Measurements from ENCODE around the gene FOXK1.
"Not testable (repeated sequence)": the region's sequence is repeated elsewhere in the genome, so short reads cannot be mapped to it uniquely, and the experiment has no call there.

FOXK1 gene

GRCh38 chr7:4675771-4676367, 6.2 kb upstream of the FOXK1 start:
- H3K36me3 ChIP-seq (ENCODE audit: control insufficient read depth, insufficient read depth, low read length): no peaks in the 10 kb centered on the region
- H3K4me3 ChIP-seq (ENCODE audit: low read depth, low read length): no peak overlapping the region
- H3K4me1 ChIP-seq (ENCODE audit: control insufficient read depth, insufficient read depth, low read length): no peaks in the 10 kb centered on the region
- no peak overlapping the region for H3K9ac ChIP-seq (ENCODE audit: low read depth, low read length)
- H3K27me3 ChIP-seq (ENCODE audit: control insufficient read depth, insufficient read depth, low read length): peaks cover 24% of the 10 kb centered on the region
- no peaks in the 10 kb centered on the region for H3K9me3 ChIP-seq (ENCODE audit: control insufficient read depth, insufficient read depth, low read length)

DNA sequence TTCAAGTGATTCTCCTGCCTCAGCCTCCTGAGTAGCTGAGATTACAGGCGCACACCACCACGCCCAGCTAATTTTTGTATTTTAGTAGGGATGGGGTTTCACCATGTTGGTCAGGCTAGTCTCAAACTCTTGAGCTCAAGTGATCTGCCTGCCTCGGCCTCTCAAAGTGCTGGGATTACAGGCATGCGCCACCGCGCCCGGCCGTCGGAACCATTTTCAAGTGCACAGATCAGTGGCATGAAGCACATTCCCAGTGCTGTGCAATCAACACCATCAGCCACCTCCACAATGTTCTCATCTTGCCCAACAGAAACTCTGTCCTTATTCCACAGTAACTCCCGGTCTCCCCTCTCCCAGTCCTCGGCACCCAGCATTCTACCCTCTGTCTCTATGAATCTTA, 4.6 kb upstream of the FOXK1 start:
- H3K4me3 ChIP-seq (ENCODE audit: low read depth, low read length); H3K9me3 ChIP-seq (ENCODE audit: control insufficient read depth, insufficient read depth, low read length); H3K36me3 ChIP-seq (ENCODE audit: control insufficient read depth, insufficient read depth, low read length); H3K9ac ChIP-seq (ENCODE audit: low read depth, low read length); H3K4me1 ChIP-seq (ENCODE audit: control insufficient read depth, insufficient read depth, low read length): not testable (repeated sequence)
- peaks cover 22% of the 10 kb centered on the region for H3K27me3 ChIP-seq (ENCODE audit: control insufficient read depth, insufficient read depth, low read length)

DNA sequence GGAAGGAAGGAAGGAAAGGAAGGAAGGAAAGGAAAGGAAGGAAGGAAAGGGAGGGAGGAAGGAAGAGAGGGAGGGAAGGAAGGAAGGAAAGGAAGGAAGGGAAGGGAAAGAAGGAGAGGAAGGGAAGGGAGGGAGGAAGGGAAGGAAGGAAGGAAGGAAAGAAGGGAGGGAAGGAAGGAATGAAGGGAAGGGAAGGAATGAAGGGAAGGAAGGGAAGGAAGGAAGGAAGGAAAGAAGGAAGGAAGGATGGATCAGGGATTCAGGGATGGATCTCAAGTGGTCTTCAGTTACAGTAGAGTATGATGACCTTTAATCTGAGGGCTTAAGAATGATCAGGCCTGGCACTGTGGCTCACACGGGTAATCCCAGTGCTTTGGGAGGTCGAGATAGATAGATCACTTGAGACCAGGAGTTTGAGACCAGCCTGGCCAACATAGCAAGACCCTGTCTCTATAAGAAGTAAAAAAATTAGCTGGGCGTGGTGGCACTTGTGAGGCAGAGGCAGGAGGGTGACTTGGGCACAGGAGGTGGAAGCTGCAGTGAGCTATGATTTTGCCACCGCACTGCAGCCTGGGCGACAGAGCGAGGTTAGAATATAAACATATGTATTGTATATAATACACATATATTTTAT, 760 bp upstream of the FOXK1 start:
- peak overlapping the region; percentile 30 for H3K4me3 ChIP-seq (ENCODE audit: low read depth, low read length)

DNA sequence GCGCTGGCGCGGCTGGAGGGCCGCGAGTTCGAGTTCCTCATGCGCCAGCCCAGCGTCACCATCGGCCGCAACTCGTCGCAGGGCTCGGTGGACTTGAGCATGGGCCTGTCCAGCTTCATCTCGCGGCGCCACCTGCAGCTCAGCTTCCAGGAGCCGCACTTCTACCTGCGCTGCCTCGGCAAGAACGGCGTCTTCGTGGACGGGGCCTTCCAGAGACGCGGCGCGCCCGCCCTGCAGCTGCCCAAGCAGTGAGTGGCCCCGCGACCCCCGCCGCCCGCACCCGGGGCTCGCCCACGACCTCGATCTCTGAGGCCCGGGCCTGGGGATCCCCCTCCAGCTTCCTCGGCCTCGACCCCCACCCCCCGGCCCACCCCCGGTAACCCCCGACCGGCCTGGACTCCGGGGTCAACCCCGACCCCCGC, 537 bp downstream of the FOXK1 start:
- Histone ChIP-seq H3K4me1 (ENCODE audit: control insufficient read depth, insufficient read depth, low read length) (peaks cover 5% of the 10 kb centered on the region), H3K36me3 (ENCODE audit: control insufficient read depth, insufficient read depth, low read length) (no peaks in the 10 kb centered on the region), H3K4me3 (ENCODE audit: low read depth, low read length) (peak overlapping the region; percentile 64), H3K27me3 (ENCODE audit: control insufficient read depth, insufficient read depth, low read length) (peaks cover 22% of the 10 kb centered on the region), H3K9ac (ENCODE audit: low read depth, low read length) (no peak overlapping the region), H3K9me3 (ENCODE audit: control insufficient read depth, insufficient read depth, low read length) (no peaks in the 10 kb centered on the region)

More for the DNA sequence above, 760 bp upstream of the FOXK1 start:
- peaks cover 5% of the 10 kb centered on the region for H3K4me1 ChIP-seq (ENCODE audit: control insufficient read depth, insufficient read depth, low read length)
- no peak overlapping the region for H3K9ac ChIP-seq (ENCODE audit: low read depth, low read length)
- H3K27me3 ChIP-seq (ENCODE audit: control insufficient read depth, insufficient read depth, low read length): peaks cover 22% of the 10 kb centered on the region
- H3K36me3 ChIP-seq (ENCODE audit: control insufficient read depth, insufficient read depth, low read length): no peaks in the 10 kb centered on the region
- H3K9me3 ChIP-seq (ENCODE audit: control insufficient read depth, insufficient read depth, low read length): no peaks in the 10 kb centered on the region

GRCh38 chr7:4683043-4683883, 1.2 kb downstream of the FOXK1 start:
- Histone ChIP-seq H3K9ac (ENCODE audit: low read depth, low read length) (no peak overlapping the region), H3K4me3 (ENCODE audit: low read depth, low read length) (peak overlapping the region; percentile 54)

DNA sequence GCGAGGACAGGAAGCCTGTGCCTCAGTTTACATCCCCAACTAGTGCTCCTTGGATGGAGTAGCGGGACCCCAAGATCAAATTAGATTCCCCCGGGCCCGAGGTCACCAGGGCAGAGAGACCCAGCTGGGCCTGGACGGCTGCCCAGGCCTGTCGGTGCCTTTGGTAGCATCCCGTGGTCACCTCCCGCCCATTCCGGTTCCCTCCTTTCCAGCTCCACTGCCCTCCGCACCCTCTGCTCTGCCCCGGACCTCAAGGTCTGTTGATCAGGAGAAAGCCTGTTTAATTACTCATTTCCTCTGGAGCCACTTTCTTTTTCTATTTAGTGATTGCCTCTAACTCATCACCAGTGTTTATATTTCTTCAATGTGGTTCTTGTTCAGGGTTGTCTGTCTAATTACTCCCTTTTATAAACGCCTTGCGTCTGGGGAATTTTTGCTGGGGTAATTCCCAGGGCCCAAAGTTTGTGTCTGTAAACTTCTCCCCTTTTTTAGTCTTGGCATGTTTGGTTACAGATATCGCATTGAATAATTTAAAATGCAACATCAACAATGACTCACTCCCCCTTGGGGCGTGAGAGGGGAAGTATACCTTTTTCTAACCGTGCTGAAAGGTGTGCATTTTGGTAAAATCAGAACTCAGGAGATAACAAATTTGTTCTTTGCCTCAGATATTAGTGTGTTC, 1.9 kb downstream of the FOXK1 start:
- H3K9ac ChIP-seq (ENCODE audit: low read depth, low read length): no peak overlapping the region
- H3K9me3 ChIP-seq (ENCODE audit: control insufficient read depth, insufficient read depth, low read length): no peaks in the 10 kb centered on the region
- H3K36me3 ChIP-seq (ENCODE audit: control insufficient read depth, insufficient read depth, low read length): no peaks in the 10 kb centered on the region
- H3K4me3 ChIP-seq (ENCODE audit: low read depth, low read length): peak overlapping the region; percentile 54
- H3K4me1 ChIP-seq (ENCODE audit: control insufficient read depth, insufficient read depth, low read length): peaks cover 5% of the 10 kb centered on the region
- H3K27me3 ChIP-seq (ENCODE audit: control insufficient read depth, insufficient read depth, low read length): peaks cover 20% of the 10 kb centered on the region

More at GRCh38 chr7:4683043-4683883, 1.2 kb downstream of the FOXK1 start:
- Histone ChIP-seq H3K36me3 (ENCODE audit: control insufficient read depth, insufficient read depth, low read length) (no peaks in the 10 kb centered on the region), H3K27me3 (ENCODE audit: control insufficient read depth, insufficient read depth, low read length) (peaks cover 22% of the 10 kb centered on the region), H3K9me3 (ENCODE audit: control insufficient read depth, insufficient read depth, low read length) (no peaks in the 10 kb centered on the region), H3K4me1 (ENCODE audit: control insufficient read depth, insufficient read depth, low read length) (peaks cover 5% of the 10 kb centered on the region)

DNA sequence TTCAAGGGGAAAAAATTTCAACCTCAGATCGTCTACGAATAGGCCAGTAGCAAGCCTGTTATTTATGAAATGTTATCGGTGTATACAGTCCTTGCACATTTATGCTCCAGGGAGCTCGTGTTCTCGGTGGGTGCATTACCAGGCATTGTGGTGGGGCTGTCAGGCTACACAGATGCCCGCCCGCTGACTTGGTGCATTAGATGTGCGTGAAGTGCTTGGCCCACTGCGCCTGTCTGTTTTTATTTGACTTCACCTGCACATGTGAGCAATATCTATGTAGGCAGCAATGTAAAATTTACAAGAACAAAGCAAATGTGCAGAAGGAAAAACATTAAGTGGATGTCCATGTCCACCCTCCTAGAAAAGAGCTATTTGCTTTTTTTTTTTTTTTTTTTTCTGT, 2.8 kb downstream of the FOXK1 start:
- Histone ChIP-seq H3K4me1 (ENCODE audit: control insufficient read depth, insufficient read depth, low read length) (peaks cover 5% of the 10 kb centered on the region), H3K27me3 (ENCODE audit: control insufficient read depth, insufficient read depth, low read length) (peaks cover 15% of the 10 kb centered on the region), H3K36me3 (ENCODE audit: control insufficient read depth, insufficient read depth, low read length) (no peaks in the 10 kb centered on the region), H3K9ac (ENCODE audit: low read depth, low read length) (no peak overlapping the region), H3K4me3 (ENCODE audit: low read depth, low read length) (no peak overlapping the region), H3K9me3 (ENCODE audit: control insufficient read depth, insufficient read depth, low read length) (no peaks in the 10 kb centered on the region)

DNA sequence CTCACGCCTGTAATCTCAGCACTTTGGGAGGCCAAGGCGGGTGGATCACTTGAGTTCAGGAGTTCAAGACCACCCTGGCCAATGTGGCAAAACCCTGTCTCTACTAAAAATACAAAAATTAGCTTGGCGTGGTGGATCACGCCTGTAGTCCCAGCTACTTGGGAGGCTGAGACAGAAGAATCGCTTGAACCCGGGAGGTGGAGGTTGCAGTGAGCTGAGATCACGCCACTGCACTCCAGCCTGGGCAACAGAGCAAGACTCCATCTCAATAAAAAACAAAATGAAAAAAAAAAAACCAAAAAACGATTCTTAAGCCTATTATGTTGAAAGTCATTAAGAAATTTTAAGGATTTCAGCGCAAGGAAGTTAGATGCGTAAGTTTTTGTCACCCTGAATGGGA, 3.6 kb downstream of the FOXK1 start:
- not testable (repeated sequence) for H3K27me3 ChIP-seq (ENCODE audit: control insufficient read depth, insufficient read depth, low read length); H3K4me3 ChIP-seq (ENCODE audit: low read depth, low read length); H3K4me1 ChIP-seq (ENCODE audit: control insufficient read depth, insufficient read depth, low read length); H3K9me3 ChIP-seq (ENCODE audit: control insufficient read depth, insufficient read depth, low read length); H3K9ac ChIP-seq (ENCODE audit: low read depth, low read length); H3K36me3 ChIP-seq (ENCODE audit: control insufficient read depth, insufficient read depth, low read length)

- H3K9ac ChIP-seq (ENCODE audit: low read depth, low read length): no peak overlapping the region
- H3K36me3 ChIP-seq (ENCODE audit: control insufficient read depth, insufficient read depth, low read length): no peaks in the 10 kb centered on the region
- peaks cover 5% of the 10 kb centered on the region for H3K4me1 ChIP-seq (ENCODE audit: control insufficient read depth, insufficient read depth, low read length)
- H3K9me3 ChIP-seq (ENCODE audit: control insufficient read depth, insufficient read depth, low read length): no peaks in the 10 kb centered on the region
- no peaks in the 10 kb centered on the region for H3K27me3 ChIP-seq (ENCODE audit: control insufficient read depth, insufficient read depth, low read length)
- no peak overlapping the region for H3K4me3 ChIP-seq (ENCODE audit: low read depth, low read length)
Measured at GRCh38 chr7:4687956-4688355, 5.9 kb downstream of the FOXK1 start.

GRCh38 chr7:4689151-4689550, 7.1 kb downstream of the FOXK1 start:
- H3K27me3 ChIP-seq (ENCODE audit: control insufficient read depth, insufficient read depth, low read length): no peaks in the 10 kb centered on the region
- H3K4me3 ChIP-seq (ENCODE audit: low read depth, low read length): no peak overlapping the region
- peaks cover 2% of the 10 kb centered on the region for H3K4me1 ChIP-seq (ENCODE audit: control insufficient read depth, insufficient read depth, low read length)
- no peak overlapping the region for H3K9ac ChIP-seq (ENCODE audit: low read depth, low read length)
- no peaks in the 10 kb centered on the region for H3K9me3 ChIP-seq (ENCODE audit: control insufficient read depth, insufficient read depth, low read length)
- no peaks in the 10 kb centered on the region for H3K36me3 ChIP-seq (ENCODE audit: control insufficient read depth, insufficient read depth, low read length)

DNA sequence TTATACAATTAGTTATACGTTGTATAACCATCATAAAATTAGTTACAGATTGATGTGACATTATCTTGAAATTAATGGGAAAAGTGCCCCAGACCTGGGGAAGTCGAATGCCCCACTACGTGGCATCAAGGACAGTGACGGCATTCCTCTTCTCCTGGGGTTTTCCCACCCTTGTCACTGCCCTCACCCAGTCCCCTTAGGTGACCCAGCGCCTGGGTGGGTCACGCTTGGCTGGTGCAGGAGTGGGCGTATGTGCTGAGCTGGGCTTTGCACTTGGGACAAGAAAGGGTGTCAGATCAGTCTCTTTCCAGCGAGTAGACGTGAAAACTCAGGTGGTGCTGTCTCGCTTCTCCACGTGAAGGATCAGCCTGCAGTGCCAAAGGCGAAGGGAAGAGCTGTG, 7.6 kb downstream of the FOXK1 start:
- H3K36me3 ChIP-seq (ENCODE audit: control insufficient read depth, insufficient read depth, low read length): no peaks in the 10 kb centered on the region
- no peaks in the 10 kb centered on the region for H3K9me3 ChIP-seq (ENCODE audit: control insufficient read depth, insufficient read depth, low read length)
- no peak overlapping the region for H3K4me3 ChIP-seq (ENCODE audit: low read depth, low read length)
- H3K4me1 ChIP-seq (ENCODE audit: control insufficient read depth, insufficient read depth, low read length): no peaks in the 10 kb centered on the region
- no peaks in the 10 kb centered on the region for H3K27me3 ChIP-seq (ENCODE audit: control insufficient read depth, insufficient read depth, low read length)
- no peak overlapping the region for H3K9ac ChIP-seq (ENCODE audit: low read depth, low read length)

Data from iPS-15b (cell line).